Femur (tissue), 1 donor: ENCODE measurements around the gene NPHS1.
"Not testable (repeated sequence)": the region's sequence is repeated elsewhere in the genome, so short reads cannot be mapped to it uniquely, and the experiment has no call there.

ENCODE experiments used
- DNase-seq: peaks from one replicate; pipeline ENCODE4 v3.0.0-alpha.2; 2017

The NPHS1 gene

GRCh38 chr19:35811317-35812219 is 40.7 kb downstream of the NPHS1 start:
- DNase-seq = no peak

- DNase-seq = no peak
Observed at GRCh38 chr19:35807633-35808032, 44.7 kb downstream of the NPHS1 start.

DNA sequence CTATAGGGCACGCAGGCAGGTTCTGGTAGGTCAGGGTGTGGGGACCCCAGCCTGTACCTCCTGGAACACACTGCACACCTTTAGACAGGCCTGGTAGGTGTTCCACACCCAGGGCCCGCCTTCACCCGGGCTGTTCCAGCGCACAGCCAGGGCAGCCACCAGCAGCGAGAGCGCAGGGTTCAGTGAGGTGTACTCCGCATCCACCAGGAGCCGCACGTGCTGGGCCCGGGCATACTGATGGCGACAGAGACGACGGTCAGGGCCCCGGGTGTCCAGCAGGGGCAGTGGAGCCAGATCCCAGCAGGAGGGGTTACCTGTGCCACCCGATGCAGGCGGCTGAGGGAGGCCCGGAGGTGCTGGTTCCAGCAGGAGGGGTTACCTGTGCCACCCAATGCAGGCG is 45.7 kb downstream of the NPHS1 start:
- no peak for DNase-seq

DNA sequence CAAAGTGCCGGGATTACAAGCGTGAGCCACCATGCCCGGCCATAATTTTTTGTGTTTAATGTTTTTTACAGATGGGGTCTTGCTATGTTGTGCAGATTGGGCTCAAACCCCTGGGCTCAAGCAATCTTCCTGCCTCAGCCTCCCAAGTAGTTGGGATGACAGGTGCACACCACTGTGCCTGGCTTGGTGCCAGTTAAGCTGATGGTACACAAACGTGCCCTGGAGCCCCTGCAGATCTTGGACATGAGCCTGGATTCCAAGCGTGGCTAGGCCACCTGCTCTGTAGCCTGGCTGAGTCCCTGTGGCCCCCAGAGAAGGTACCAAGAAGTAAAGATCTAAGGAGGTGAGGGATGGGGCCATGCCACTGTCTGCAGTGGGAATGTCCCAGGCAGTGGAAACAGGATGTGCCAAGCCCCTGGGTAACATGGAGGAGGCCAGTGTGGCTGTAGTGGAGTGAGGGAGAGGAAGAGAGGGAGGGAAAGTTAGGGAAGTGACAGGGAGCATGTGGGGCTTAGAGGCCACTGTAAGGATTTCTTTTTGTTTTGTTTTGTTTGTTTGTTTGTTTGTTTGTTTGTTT is 46.7 kb downstream of the NPHS1 start:
- no peak for DNase-seq

DNA sequence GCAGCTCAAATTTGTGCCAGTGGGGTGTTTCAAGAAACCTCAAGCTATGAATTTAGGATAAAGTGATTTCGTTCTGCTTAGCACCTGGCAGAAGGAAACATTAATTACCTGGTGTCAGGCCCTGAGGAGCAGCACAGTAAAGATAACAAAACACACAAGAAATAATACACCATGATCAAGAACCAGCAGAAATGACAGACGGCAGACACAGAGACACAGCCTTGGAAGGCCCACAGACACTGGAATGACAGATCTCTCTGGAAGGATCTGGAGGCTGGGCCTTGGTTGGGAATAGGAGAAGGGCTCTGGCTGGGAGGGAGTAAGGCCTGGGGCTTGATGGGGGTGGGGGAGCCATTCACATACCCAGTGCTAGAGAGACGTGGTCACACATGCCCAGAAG is 50.5 kb downstream of the NPHS1 start:
- DNase-seq = no peak

DNA sequence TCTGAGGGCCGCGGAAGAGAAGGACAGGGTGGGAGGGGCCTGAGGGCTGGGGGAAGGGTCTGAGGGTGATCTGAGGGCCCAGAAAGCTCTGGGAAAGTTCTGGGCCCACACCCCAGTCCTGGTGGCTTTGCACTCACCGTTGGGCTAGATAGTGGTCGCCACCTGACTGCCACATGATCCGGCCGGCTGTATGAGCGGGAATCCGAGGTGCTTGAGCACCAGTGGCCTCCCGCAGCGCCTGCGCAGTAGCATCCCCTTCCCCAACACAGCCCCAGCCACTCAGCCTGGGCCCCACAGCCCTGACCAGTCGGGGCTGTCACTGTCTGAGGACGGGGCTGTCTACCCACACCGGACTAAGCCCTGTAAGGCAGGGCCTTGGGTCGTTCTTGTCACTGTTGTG is 54.6 kb downstream of the NPHS1 start:
- DNase-seq = no peak

DNA sequence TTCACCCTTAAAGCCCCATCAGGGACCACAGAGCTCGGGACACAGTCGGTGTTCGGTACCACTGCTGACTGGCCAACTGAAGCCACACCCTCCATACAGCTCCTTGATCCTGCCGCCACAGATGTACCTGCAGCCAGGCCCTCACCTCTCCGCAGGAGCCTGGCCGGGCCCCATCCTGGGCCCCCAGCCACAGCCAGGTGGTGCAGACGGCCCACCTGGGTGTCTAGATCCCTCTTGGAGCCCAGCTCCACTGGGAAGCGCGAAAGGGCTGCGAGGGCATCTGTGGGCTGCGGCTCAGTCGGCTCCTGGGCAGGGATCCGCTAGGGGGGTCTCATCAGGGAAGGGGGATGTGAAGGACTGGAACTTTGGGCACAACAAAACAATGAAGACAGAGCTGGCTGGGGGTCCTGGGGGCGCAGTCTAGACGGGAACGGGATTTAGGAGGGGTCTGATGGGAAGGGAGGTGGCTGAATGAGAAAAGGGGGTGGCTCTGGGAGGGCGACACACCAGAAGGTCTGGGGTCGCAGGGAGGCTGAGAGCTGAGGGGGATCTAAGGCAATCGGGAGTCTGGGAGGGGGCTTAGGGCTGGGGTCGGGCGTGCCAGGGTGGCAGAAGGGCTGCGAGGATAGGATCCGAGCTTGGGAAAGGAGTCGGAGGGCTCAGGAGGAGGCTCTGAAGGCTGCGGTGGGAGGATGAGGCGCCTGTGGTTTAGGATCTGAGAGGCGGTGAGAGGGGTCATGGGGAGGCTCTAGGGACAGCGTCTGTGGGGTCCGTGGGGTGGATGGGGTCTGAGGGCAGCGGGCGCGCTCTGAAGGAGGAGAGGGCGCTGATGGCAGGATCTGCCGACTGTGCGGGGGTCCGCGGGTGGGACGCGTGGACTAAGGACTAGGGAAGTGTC is 55.4 kb downstream of the NPHS1 start:
- DNase-seq = no peak

DNA sequence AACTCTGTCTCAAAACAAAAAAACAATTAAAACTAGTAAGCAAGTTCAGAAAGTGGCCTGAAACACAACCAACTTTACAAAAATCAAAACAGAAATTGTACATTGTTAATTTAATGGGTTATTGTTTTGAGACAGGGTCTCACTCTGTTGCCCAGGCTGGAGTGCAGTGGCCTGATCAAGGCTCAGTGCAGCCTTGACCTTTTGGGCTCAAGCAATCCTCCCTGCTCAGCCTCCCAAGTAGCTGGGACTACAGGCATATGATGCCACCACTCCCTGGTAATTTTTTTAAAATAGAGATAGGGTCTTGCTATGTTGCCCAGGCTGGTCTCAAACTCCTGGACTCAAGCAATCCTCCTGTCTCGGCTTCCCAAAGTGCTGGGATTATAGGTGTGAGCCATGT is 56.7 kb downstream of the NPHS1 start:
- DNase-seq = not testable (repeated sequence)

- no peak for DNase-seq
Observed at GRCh38 chr19:35793381-35794165, 58.7 kb downstream of the NPHS1 start.

- no peak for DNase-seq
Observed at GRCh38 chr19:35792888-35793287, 59.4 kb downstream of the NPHS1 start.

- DNase-seq = no peak
Observed at GRCh38 chr19:35792312-35792711, 60.0 kb downstream of the NPHS1 start.

DNA sequence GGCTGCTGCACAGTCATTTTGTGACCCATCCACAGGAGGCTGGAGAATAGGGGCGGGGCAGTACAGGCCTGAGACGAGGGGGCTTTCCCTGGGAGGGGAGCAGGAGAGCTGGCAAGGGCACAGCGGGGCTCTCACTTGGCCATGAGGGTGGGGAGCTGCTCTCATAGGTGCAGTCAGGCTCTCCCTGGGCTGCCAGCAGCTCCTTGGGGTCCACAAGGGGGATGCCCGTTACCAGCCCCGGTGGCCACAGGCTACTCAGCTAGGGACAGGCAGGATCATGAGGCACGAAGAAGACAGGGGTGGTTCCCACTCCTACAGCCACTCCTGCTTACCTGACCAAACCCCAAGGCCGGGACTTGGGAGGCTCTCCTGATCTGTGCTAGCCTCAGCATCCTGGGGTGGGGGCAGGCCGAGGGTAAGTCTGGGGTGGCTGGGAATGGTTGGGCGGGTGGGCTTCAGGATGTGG is 60.5 kb downstream of the NPHS1 start:
- no peak for DNase-seq

DNA sequence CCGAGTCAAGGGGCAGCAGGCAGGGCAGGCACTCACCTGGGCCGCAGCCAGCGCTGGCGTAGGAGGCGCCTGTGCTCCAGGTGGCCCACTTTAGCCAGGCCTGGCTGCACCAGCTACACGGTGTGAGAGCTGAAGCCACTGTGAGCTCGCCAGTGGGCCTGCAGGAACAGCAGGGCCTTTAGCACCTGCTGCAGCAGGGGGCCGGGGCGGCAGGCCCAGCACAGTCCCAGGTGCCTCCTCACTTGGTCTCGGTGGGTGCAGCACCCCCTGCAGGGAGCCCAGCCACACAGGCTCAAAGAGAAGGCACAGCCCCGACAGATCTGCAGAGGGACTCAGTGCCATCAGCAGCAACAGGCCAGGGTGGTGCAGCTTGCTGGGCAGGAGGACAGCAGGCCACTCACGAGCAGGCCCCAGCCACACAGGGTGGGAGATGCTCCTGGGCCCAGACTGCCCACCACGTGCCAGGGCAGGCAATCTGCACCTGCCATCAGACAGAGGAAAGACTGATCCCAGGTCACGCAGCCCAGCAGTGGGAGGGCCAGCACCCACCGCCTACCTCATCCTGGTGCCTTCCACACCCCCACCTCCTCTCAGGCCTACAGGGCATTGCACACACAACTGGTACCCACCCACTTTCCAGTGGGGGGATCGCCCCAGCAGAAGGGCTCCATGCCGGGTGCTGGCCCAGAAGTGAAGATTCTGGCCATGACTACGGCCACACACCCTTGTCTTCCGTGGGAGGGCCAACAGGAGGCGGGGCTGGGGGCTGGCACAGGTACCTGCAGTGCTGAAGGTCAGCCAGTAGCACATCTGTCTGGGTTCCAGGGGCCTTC is 61.1 kb downstream of the NPHS1 start:
- DNase-seq = no peak

GRCh38 chr19:35789978-35790944 is 62.0 kb downstream of the NPHS1 start:
- DNase-seq = no peak

DNA sequence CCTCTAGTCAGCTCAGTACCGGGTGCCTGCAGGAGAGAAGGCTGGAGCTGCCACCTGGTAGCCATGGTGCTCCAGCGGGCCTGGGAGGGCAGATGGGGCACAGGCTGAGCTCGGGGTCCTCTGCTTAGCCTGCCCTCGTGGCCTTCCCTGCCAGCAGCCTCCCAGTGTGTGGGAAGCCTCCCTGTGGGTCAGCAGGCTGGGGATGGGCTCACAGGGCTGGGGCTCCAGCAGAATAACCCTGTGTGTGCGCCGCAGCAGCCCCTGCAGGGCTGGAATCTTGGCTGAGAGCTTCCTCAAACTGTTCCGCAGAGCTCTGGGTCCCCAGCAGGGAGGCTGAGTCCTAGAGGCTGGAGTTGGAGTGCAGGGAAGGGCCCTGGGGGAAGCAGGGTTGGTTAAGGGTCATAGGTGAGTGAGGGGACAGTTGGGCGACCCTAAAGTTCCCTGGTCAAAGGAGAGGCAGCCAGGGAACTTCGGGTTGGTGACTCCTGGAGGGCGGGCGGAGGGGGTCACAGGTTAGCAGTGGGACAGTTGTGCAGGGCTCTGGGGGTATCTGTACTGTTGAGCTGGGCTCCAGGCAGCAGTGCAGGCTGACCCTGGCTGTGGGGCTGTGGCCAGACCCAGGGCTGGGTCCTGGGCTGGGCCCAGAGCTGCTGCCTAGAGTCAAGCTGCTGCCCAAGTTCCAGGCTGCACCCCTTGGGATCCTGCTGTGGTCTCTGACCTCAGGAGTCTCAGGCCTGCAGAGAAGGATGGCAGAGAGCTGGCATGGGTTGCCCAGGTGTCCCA is 62.9 kb downstream of the NPHS1 start:
- no peak for DNase-seq

GRCh38 chr19:35788205-35788960 is 63.9 kb downstream of the NPHS1 start:
- DNase-seq = no peak

GRCh38 chr19:35787227-35787799 is 65.0 kb downstream of the NPHS1 start:
- no peak for DNase-seq
